Fibroblast of the aortic adventitia (primary cell): ENCODE data around the gene TTC38. TPM values are rescaled to one million over a fixed set of nuclear protein-coding genes. Genes with fewer than 3 reads are reported as not detected.
"Not testable (repeated sequence)": the region's sequence is repeated elsewhere in the genome, so short reads cannot be mapped to it uniquely, and the experiment has no call there.

Source experiments
- DNase-seq: peaks from one replicate; pipeline ENCODE4 v3.0.0-alpha.2; 2010; ENCODE audit warnings: low read depth
- H3K4me3 ChIP-seq: 2 replicates; pipeline ENCODE4 v1.5.1; 2011; ENCODE audit warnings: low read depth, mild to moderate bottlenecking, control low read depth, low read length, moderate library complexity
- total RNA-seq: library from RNA; depleted of rRNA; stranded (reverse); fragments of >200 nt; gene quantifications from 2 replicates; pipeline ENCODE4 v1.2.3, GENCODE V29; 2012; ENCODE audit warnings: low replicate concordance
- TF ChIP-seq, protein P1 (sequence below): IDR thresholded peaks from 2 replicates; pipeline ENCODE4 v1.5.1; 2011; ENCODE audit warnings: mild to moderate bottlenecking, low read length, control low read depth, inconsistent platforms; ENCODE audit not compliant: insufficient read depth

TTC38 gene
- total RNA-seq, 1 donor: 26.8 TPM

DNA sequence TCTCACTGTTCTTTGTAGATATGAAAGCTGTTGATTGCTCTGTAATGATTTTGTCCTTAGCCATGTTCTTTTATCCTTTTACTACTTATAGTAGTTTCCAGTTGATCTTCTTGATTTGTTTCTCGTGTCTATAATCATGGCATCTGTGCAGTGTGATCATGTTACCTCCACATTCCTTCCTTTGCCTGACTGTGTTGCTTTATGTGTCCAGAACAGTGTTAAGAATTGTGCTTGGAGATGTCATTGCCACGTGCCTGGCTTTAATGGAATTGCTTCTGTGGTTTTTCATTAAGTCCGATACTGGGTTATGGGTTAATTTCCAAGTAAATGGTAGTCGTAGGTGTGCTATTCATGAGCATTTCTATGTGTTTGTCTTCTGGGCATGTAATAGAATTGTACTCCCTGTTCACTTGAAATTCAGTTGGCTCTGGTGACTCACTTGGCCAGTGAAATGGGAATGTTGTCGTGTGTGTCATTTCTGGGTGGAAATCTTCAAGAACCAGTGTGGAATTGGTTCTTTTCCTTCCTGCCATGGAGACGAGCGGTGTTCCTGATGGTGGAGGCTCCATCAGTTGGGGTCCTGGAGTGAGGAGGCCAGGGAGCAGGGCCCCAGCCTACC, 35.6 kb downstream of the TTC38 start:
- H3K4me3 ChIP-seq: no peak overlapping the region
- TF ChIP-seq, protein P1, sequence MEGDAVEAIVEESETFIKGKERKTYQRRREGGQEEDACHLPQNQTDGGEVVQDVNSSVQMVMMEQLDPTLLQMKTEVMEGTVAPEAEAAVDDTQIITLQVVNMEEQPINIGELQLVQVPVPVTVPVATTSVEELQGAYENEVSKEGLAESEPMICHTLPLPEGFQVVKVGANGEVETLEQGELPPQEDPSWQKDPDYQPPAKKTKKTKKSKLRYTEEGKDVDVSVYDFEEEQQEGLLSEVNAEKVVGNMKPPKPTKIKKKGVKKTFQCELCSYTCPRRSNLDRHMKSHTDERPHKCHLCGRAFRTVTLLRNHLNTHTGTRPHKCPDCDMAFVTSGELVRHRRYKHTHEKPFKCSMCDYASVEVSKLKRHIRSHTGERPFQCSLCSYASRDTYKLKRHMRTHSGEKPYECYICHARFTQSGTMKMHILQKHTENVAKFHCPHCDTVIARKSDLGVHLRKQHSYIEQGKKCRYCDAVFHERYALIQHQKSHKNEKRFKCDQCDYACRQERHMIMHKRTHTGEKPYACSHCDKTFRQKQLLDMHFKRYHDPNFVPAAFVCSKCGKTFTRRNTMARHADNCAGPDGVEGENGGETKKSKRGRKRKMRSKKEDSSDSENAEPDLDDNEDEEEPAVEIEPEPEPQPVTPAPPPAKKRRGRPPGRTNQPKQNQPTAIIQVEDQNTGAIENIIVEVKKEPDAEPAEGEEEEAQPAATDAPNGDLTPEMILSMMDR: no peak
- DNase-seq: peak; percentile 43

- TF ChIP-seq, protein P1: no peak
- H3K4me3 ChIP-seq: no peak overlapping the region
- no peak for DNase-seq
Observed at GRCh38 chr22:46308283-46308988, 40.6 kb downstream of the TTC38 start.

DNA sequence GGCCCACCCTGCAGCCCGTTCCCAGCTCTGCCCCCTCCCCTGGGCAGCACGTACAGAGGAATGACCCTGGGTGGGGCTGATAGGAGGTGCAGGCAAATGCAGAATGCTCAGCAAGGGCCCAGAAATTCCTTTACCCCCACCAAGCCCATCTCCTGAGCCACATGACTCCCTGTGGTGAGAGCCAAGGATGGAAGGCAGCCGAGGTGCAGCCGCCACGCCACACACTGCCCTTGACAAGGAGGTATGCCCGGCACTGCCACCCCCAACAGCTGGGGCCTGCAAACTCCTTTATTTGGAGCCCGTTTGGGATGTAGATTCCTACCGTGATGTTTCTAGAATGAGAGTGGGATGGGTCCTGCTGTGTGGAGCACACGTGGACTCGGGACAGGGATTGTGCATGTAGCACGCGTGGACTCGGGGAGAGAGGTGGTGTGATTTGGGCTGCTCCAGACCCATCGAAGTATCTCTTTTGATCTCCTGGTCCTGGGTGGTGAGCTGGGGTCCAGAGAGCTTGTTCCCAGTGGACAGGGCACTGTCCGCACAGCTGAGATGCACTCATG, 41.8 kb downstream of the TTC38 start:
- no peak overlapping the region for H3K4me3 ChIP-seq
- no peak for DNase-seq
- TF ChIP-seq, protein P1: no peak

- TF ChIP-seq, protein P1: no peak
- no peak for DNase-seq
- no peak overlapping the region for H3K4me3 ChIP-seq
Observed at GRCh38 chr22:46312056-46312455, 44.2 kb downstream of the TTC38 start.

GRCh38 chr22:46312848-46313247, 45.0 kb downstream of the TTC38 start:
- not testable (repeated sequence) for DNase-seq, H3K4me3 ChIP-seq

GRCh38 chr22:46315976-46316375, 48.2 kb downstream of the TTC38 start:
- TF ChIP-seq, protein P1: no peak
- no peak overlapping the region for H3K4me3 ChIP-seq
- no peak for DNase-seq

- TF ChIP-seq, protein P1: no peak
- no peak overlapping the region for H3K4me3 ChIP-seq
- no peak for DNase-seq
Observed at GRCh38 chr22:46317646-46318045, 49.8 kb downstream of the TTC38 start.
